PFSK-1 (cell line): ENCODE results near the gene SETSIP.

Experiments used
- FOXP2 ChIP-seq: optimal IDR thresholded peaks from 2 replicates; pipeline ENCODE3; 2011; ENCODE audit warnings: borderline replicate concordance, control low read depth, inconsistent platforms; ENCODE audit not compliant: insufficient read depth; ENCODE audit errors: extremely low read length, extremely low read depth
- POLR2AphosphoS5 ChIP-seq: IDR thresholded peaks from 2 replicates; pipeline ENCODE4 v1.6.1; 2012; ENCODE audit warnings: low read depth, mild to moderate bottlenecking, control low read depth, low read length, moderate library complexity
- SIN3A ChIP-seq: IDR thresholded peaks from 2 replicates; pipeline ENCODE4 v1.6.1; 2012; ENCODE audit warnings: mild to moderate bottlenecking, low read length, moderate library complexity, borderline replicate concordance; ENCODE audit not compliant: insufficient read depth
- TAF1 ChIP-seq: IDR thresholded peaks from 2 replicates; pipeline ENCODE4 v1.6.1; 2012; ENCODE audit warnings: low read length, control low read depth, borderline replicate concordance; ENCODE audit not compliant: insufficient read depth
- TF ChIP-seq, protein P1 (sequence below), 2 experiments: IDR thresholded peaks; 2 replicates each; pipeline versions ENCODE4 v1.6.1 to v1.8.0; 2011 to 2012; ENCODE audit warnings: low read depth in 2 of 2, low read length in 2 of 2, control low read depth in 1 of 2, inconsistent platforms in 1 of 2, mild to moderate bottlenecking in 1 of 2, moderate library complexity in 1 of 2; ENCODE audit not compliant: insufficient read depth in 1 of 2

DNA sequence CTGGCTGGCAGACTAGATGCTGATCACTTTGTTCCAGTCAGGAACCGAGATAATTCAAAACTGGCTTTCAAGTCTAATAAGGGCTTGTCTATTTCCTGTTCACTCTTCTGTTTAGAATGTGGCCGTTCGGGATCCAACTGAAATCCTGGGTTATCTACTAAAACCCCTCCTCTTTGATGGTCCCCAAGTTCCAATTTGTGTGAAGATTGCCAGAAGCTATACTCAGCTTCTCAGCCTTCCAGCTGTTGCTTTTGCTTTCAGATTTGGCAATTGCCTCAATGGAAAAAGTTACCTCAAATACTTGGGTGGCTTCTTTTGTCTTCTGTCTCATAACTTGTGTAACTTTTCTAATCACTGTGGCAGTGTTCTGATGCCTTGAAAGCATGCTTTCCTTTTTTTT is 48.7 kb upstream of the SETSIP start:
- TF ChIP-seq SIN3A (no peak), POLR2AphosphoS5 (no peak), FOXP2 (no peak), TAF1 (no peak)
- TF ChIP-seq, protein P1, sequence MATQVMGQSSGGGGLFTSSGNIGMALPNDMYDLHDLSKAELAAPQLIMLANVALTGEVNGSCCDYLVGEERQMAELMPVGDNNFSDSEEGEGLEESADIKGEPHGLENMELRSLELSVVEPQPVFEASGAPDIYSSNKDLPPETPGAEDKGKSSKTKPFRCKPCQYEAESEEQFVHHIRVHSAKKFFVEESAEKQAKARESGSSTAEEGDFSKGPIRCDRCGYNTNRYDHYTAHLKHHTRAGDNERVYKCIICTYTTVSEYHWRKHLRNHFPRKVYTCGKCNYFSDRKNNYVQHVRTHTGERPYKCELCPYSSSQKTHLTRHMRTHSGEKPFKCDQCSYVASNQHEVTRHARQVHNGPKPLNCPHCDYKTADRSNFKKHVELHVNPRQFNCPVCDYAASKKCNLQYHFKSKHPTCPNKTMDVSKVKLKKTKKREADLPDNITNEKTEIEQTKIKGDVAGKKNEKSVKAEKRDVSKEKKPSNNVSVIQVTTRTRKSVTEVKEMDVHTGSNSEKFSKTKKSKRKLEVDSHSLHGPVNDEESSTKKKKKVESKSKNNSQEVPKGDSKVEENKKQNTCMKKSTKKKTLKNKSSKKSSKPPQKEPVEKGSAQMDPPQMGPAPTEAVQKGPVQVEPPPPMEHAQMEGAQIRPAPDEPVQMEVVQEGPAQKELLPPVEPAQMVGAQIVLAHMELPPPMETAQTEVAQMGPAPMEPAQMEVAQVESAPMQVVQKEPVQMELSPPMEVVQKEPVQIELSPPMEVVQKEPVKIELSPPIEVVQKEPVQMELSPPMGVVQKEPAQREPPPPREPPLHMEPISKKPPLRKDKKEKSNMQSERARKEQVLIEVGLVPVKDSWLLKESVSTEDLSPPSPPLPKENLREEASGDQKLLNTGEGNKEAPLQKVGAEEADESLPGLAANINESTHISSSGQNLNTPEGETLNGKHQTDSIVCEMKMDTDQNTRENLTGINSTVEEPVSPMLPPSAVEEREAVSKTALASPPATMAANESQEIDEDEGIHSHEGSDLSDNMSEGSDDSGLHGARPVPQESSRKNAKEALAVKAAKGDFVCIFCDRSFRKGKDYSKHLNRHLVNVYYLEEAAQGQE (IDR thresholded peaks at IDR 0.05; ENCODE audit: insufficient read depth in 1 of 2, low read depth in 2 of 2, low read length in 2 of 2) = no peak
